ACHN (cell line): ENCODE measurements around the gene MEGF10.

Experiments
- DNase-seq: peaks from one replicate; pipeline ENCODE4 v3.0.0-alpha.2; 2015
- in situ Hi-C: cut with HindIII; loops from 2 replicates; pipeline ENCODE4 v1.10.0; 2017; ENCODE audit warnings: low sequenced_read_pairs, low pct_ligation_motif_present, low pct_unique_long_range_greater_than_20kb

Gene MEGF10

DNA sequence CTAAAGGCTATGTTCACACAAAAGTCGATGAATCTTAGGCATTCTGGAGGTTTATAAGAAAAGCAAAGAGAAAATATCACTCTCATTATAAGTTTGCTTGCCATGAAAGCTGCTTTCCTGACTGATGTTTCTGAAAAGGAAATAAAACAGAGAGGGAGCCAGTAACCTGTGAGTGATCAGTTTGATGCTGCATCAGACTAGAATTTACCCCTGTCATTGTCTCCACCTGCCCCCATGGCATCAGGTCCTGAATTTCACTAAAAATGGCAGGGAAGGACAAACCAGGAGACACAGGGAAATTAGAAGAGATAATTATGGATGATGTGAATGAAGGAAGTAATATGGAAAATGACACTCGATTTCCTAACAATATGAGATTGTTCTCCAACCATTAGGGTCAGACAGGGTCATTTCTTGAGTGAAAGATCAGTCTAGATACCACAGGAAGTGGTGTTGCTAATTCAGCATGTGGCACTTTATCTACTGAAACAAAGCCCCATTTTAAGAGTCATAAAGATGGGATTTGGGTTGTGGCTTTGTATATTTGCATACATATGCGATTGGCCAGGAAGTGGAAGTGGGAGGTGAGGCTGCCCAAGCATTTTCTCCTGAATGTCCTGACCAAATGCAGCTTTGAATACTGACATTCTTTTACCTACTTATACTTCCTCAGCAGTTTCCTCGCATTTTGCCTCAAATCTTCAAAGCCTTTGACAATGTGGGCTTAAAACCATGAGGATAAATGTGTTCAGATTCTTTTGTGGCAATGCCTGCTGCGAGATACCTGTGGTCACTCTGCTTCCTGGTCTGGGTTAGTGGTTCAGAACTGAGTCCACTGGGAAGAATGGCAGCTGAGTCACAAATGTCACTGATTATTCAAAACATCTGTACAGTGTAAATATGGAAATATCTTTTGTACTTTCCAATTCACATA lies 29.7 kb downstream of the MEGF10 start:
- no peak for DNase-seq
- in situ Hi-C loops = no loop called here

GRCh38 chr5:127321465-127321864 lies 30.9 kb downstream of the MEGF10 start:
- in situ Hi-C loops = no loop called here
- DNase-seq = no peak

DNA sequence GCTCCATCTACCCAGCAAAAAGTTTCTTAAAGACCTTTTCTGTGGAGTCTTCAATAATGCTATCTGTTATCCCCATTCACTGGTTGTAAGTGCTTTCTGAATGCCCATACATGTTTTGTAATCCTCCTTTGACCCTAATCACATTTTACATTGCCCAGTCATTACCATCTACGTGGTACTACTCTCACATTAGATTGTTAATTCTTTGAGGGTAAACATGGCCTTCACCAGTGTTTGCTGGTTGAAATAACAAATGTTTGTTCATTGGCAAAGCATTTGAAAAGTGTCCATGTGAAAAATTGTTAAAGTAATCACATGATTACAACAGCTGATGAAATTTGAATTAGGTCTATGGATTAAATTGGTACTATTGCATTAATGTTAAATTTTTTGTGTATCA lies 31.8 kb downstream of the MEGF10 start:
- in situ Hi-C loops = no loop called here
- no peak for DNase-seq

GRCh38 chr5:127324756-127325155 lies 34.2 kb downstream of the MEGF10 start:
- in situ Hi-C loops = no loop called here
- DNase-seq = no peak

GRCh38 chr5:127326431-127326830 lies 35.8 kb downstream of the MEGF10 start:
- in situ Hi-C loops = no loop called here
- DNase-seq = no peak

DNA sequence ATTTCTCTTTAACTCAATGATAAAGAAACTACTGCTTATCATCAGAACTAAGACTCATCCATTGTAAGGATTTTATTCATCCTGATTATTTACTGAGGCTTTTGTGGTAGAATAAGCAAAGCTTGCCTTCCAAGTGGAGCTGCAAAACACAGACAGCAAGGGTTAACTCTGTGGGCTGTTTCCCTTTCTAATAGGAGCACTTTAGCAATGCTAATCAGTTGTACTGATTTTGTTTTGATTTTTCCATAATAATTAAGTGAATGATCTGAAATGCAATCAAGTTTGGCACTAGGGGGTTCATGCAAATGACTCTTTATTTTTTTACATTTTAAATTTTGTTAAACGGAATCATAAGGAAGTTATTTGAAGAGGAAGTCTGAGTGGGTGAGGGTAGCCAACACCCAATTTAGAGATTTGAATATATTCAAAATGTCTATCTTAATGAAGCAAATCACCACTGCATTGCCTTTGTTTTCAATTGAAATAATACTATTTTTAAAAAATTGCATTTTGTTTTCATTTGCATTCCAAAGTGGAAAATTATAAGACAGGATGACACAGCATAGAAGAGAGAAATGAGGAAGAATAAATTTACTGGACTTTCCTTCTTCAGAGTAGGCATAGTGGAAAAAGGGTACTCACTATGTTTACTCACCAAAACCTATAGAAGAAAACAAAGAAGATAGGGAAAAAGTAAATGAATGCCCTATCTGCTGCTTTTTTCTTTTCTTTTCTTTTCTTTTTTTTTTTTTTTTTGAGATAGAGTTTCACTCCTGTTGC lies 36.6 kb downstream of the MEGF10 start:
- no peak for DNase-seq
- in situ Hi-C loops = no loop called here

DNA sequence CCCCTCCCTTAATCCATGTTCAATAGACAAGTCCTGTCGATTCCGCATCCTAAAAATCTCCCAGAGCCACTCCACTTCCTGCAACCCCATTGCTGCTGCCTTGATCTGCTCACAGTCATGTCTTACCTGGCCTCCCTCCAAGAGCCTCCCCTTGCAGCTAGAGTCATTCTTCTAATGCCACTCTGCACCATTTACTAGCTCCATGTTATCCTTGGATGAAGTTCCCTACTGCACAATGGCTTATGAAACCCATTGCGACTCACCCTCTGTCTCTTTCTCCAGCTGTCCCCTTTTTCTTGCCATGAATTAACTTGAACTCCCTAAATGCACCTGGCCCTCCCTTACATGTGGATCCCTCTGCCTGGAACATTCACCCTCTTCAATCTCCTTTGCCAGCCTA lies 39.5 kb downstream of the MEGF10 start:
- no peak for DNase-seq
- in situ Hi-C loops = no loop called here

DNA sequence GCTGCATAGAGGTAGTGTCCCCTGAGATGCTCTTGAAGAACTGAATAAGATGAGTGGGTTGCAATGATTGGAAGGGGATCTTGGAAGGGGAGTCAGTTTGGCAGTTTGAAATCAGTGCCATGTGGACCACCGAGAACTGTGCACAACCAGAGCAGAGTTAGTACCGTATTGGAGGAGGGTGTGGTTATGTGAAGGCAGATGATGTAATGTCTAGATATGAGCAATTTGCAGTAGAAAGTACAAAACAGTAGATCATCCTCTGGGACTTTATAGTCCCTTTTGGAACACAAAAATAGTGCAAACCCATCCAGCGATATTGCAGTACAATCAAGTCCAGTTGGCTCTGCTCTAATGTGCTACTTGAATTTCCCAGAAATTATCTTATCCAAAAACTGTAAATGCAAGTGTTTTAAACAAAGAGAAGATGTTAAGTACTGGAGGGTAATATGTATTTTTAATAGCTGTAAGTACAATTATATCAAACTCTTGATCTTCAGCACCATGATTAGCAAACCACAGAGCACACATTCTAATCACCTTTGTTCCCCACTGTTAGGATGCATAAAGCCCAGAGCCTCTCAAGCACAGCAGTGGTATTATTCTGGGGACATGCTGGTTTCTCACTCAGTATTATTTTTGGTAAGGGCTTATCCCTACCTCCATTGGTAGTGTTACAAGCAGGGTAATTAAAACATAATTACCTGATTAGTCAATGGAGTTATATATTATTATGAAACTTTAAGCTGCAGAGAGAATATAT lies 41.5 kb downstream of the MEGF10 start:
- in situ Hi-C loops = no loop called here
- DNase-seq = no peak

- in situ Hi-C loops = no loop called here
- DNase-seq = no peak
Measured at GRCh38 chr5:127333483-127333882, 42.9 kb downstream of the MEGF10 start.

DNA sequence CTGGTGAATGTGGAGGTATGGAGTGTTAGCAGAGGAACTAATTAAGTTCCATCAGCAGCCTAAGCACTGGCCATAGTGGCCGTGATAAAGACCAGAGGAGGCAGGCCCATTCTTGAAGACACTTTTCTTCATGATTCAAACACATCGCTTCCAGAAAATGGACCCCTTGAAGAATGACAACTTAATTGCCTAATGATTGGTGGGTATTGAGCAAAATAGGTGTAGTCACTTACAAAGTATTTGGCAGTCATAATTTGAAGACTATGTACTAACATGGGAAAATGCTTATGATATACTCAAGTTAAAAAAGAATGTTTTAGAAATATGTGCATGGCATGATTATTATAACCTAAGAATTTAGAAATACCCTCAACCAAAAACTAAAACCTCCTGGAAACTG lies 44.8 kb downstream of the MEGF10 start:
- in situ Hi-C loops = no loop called here
- no peak for DNase-seq

DNA sequence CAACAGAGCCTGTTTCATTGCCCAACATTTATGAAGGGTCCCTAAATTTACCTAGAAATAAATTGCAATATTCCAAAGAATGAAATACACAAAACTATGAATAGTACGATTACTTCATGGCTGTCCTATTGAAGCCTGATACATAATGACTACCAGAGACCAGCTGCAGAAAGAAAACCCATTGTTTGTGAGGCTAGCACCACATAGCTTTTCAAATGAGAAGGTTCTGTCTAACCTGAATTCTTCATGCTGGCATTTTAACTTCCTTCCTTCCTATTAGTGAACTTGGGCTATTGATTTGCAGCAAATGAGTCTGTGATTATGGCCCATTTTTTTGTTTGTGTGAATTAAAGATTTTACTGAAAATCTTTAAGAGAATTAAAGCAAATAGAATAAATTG lies 47.3 kb downstream of the MEGF10 start:
- in situ Hi-C loops = no loop called here
- DNase-seq = no peak

DNA sequence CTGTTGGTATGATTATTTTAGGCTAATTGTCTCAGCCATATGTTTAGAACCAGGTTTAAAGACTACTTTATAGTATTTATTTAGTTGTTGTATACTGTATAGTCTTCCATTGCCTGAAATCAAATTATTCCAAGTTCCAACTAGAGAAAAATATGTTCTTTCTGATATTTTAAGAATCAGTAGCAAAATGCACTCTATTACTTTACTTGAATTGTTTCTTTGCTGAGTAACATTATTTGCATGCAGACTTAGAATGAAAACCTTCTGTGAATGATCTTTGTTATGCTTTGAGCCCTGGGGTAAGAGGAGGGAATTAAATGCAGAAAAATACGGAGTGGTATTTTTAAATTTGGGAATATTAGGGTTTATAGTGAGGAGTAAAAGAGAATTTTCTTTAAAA lies 47.9 kb downstream of the MEGF10 start:
- DNase-seq = no peak
- in situ Hi-C loops = no loop called here

DNA sequence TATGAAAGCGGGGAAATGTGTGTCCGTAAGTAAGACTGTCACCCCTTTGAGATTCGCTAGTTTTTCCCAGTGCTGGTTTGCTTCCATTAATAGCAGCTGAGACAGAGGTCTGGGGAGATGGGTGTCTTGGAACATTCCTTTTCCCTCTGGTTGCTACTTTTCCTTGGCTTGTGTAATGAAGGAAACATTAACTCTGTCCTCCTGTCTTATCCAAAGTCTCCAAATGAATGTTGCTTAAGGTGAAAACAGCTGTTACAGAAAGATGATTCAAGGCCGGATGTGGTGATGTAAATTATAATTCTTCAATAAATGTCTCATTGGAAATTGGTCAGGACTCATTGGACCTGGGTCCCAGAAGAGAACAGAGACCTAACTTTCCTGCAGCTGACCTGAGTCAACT lies 50.0 kb downstream of the MEGF10 start:
- in situ Hi-C loops = no loop called here
- no peak for DNase-seq

- in situ Hi-C loops = no loop called here
- no peak for DNase-seq
Measured at GRCh38 chr5:127342364-127342763, 51.8 kb downstream of the MEGF10 start.

DNA sequence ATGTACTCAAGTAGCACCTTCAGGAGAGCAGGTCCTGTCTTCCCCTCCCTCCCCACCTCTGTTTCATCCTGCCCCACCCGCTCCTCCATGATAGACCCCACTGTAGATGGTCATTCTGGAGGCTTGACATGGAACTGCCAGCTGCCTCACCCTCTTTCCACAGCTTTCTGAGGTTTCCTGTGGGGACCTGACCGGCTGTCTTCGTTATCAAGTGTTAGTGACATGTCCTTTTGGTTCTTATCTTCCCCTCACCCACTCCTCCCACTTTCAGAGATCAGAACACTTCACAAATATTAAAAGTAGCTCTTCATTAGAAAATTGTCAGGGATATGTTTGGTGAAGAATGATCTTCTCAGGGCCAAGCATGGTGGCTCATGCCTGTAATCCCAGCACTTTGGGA lies 52.7 kb downstream of the MEGF10 start:
- no peak for DNase-seq
- in situ Hi-C loops = no loop called here

GRCh38 chr5:127343866-127344265 lies 53.3 kb downstream of the MEGF10 start:
- in situ Hi-C loops = no loop called here
- DNase-seq = no peak

DNA sequence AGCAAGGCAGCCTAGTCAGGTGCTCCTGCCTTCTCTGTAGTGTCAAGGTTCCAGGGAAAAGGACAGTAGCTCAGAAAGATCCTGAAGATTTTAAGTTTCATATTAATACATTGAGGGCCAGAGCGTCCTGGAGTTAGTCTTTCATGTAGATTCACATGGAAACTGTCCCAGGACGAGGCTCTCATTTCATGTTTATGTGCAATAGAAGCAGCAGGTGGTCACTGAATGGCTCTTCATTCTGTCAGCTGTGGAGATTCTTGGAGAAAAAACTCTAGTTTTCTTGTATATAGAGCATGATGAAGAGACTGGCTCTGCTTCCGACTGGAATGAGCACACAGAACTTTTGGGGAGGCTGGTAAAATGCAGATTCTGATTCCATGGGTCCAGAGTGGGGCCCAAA lies 54.3 kb downstream of the MEGF10 start:
- in situ Hi-C loops = no loop called here

GRCh38 chr5:127351418-127351817 lies 60.8 kb downstream of the MEGF10 start:
- no peak for DNase-seq
- in situ Hi-C loops = no loop called here

More for the DNA sequence above, 54.3 kb downstream of the MEGF10 start:
- DNase-seq = no peak

- in situ Hi-C loops = no loop called here
- no peak for DNase-seq
Measured at GRCh38 chr5:127352068-127352467, 61.5 kb downstream of the MEGF10 start.
